Measurements from ENCODE around the gene RECQL.
"Not testable (repeated sequence)": the region's sequence is repeated elsewhere in the genome, so short reads cannot be mapped to it uniquely, and the experiment has no call there.

The RECQL gene

DNA sequence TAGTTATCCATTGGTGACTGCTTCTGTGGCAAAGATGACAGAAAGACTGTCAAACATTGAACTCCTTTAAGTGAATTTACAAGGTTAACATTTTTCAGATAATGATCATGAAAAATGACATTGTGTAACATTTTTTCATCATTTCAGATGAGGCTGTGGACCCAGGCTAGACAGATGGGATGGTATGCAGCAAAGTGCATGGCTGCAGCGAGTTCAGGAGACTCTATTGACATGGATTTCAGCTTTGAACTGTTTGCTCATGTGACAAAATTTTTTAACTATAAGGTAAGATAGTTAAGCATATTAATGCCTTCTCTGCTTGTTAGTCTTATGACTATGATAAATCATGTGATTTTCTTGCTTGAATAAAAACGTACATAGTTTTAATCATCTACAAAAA, 34.1 kb downstream of the RECQL start:
- H2AFZ ChIP-seq (ENCODE audit: low read length, unreplicated experiment); H3K27ac ChIP-seq (ENCODE audit: low read depth, low read length); H3K27me3 ChIP-seq (ENCODE audit: insufficient read depth, low read length); H3K79me2 ChIP-seq (ENCODE audit: control insufficient read depth, insufficient read depth, low read length, unreplicated experiment); H3K4me3 ChIP-seq (ENCODE audit: low read depth, low read length); H3K4me1 ChIP-seq (ENCODE audit: control insufficient read depth, insufficient read depth, low read length, unreplicated experiment): not testable (repeated sequence)
- peaks cover 14% of the 10 kb centered on the region for H3K36me3 ChIP-seq (ENCODE audit: insufficient read depth, low read length)

DNA sequence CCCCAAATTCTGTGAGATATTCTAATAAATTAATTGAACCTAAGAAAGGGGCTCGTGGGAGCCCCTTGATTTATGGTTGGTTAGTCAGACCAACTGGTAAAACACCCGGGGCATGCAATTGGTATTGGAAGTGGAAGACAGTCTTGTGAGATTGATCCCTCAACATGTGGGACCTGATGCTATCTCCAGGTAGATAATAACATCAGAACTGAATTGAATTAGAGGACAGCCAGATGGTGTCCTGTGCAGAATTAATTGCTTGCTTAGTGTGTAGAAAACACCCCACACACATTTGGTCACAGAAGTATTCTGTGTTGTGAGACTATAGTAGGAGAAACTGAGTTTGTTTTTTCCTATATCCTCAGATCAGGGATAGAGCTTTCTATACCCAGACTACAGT, 42.0 kb downstream of the RECQL start:
- no peak overlapping the region for H2AFZ ChIP-seq (ENCODE audit: low read length, unreplicated experiment)
- no peaks in the 10 kb centered on the region for H3K36me3 ChIP-seq (ENCODE audit: insufficient read depth, low read length)
- H3K4me1 ChIP-seq (ENCODE audit: control insufficient read depth, insufficient read depth, low read length, unreplicated experiment): no peaks in the 10 kb centered on the region
- no peak overlapping the region for H3K4me3 ChIP-seq (ENCODE audit: low read depth, low read length)
- no peaks in the 10 kb centered on the region for H3K79me2 ChIP-seq (ENCODE audit: control insufficient read depth, insufficient read depth, low read length, unreplicated experiment)
- no peak overlapping the region for H3K27ac ChIP-seq (ENCODE audit: low read depth, low read length)
- no peaks in the 10 kb centered on the region for H3K27me3 ChIP-seq (ENCODE audit: insufficient read depth, low read length)

DNA sequence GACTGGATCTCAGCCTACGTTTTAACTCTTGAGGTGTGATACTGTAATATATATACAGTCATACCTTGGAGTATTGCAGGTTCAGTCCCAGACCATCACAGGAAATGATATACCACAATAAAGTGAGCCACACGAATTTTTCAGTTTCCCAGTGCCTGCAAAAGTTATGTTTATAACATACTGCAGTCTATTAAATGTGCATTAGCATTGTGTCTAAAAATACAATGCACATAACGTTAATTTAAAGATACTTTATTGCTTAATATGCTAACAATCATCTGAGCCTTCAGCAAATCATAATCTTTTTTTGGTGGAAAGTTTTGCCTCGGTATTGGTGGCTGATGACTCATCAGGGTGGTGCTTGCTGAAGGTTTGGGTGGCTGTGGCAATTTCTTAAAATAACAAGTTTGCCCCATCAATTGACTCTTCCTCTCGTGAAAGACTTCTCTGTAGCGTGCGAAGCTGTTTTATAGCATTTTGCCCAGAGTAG, 45.1 kb downstream of the RECQL start:
- Histone ChIP-seq H3K4me1 (ENCODE audit: control insufficient read depth, insufficient read depth, low read length, unreplicated experiment) (no peaks in the 10 kb centered on the region), H3K79me2 (ENCODE audit: control insufficient read depth, insufficient read depth, low read length, unreplicated experiment) (no peaks in the 10 kb centered on the region), H3K27ac (ENCODE audit: low read depth, low read length) (no peak overlapping the region), H3K27me3 (ENCODE audit: insufficient read depth, low read length) (no peaks in the 10 kb centered on the region), H2AFZ (ENCODE audit: low read length, unreplicated experiment) (no peak overlapping the region), H3K4me3 (ENCODE audit: low read depth, low read length) (no peak overlapping the region), H3K36me3 (ENCODE audit: insufficient read depth, low read length) (no peaks in the 10 kb centered on the region)

DNA sequence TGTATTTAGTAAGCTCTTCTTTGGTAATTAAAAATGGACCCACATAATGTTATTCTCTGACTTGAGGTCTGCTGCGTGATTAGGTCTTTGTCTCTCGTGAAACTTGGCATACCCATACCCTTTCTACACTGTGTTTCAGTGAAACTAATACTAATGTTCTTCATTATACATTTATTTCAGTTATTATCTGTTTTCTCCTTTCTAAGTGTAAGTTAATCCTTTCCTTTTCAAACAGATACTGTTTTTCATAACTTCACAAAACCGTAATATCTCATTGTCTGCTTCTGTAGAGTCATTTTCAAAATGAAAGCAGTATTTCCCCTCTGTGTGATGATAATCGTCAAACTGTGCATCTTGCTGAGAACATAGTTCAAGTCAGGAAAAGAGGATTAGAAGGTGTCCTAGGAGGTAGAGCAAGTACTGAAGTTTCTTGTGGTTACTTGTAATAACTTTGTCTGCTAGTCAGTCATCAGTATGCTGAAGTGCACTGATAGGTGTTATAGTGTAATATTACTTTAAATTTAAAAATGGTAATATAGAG, 48.1 kb downstream of the RECQL start:
- H3K36me3 ChIP-seq (ENCODE audit: insufficient read depth, low read length): no peaks in the 10 kb centered on the region
- no peak overlapping the region for H3K4me3 ChIP-seq (ENCODE audit: low read depth, low read length)
- H3K27me3 ChIP-seq (ENCODE audit: insufficient read depth, low read length): no peaks in the 10 kb centered on the region
- H3K27ac ChIP-seq (ENCODE audit: low read depth, low read length): no peak overlapping the region
- no peaks in the 10 kb centered on the region for H3K4me1 ChIP-seq (ENCODE audit: control insufficient read depth, insufficient read depth, low read length, unreplicated experiment)
- no peaks in the 10 kb centered on the region for H3K79me2 ChIP-seq (ENCODE audit: control insufficient read depth, insufficient read depth, low read length, unreplicated experiment)
- no peak overlapping the region for H2AFZ ChIP-seq (ENCODE audit: low read length, unreplicated experiment)

DNA sequence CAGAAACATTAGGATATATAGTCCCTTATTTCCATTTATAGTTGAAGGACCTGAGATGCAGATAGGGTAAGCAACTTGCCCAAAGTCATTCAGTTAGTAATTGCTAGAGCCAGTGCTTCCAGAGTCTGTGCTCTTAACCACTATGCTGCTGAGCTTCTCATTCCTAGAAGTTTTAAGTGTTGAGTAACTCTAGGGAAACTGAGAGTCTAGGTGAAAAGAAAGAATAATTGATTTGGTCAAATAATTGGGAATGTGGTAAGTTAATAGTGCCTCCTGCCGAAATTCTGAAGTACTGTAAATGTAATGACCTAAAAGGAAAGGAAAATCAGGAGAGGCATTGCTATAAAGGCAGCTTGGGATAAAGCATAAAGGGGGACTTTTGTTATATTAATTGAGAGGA, 49.9 kb downstream of the RECQL start:
- Histone ChIP-seq H3K36me3 (ENCODE audit: insufficient read depth, low read length) (no peaks in the 10 kb centered on the region), H3K4me1 (ENCODE audit: control insufficient read depth, insufficient read depth, low read length, unreplicated experiment) (no peaks in the 10 kb centered on the region), H3K4me3 (ENCODE audit: low read depth, low read length) (no peak overlapping the region), H3K27me3 (ENCODE audit: insufficient read depth, low read length) (no peaks in the 10 kb centered on the region), H3K79me2 (ENCODE audit: control insufficient read depth, insufficient read depth, low read length, unreplicated experiment) (no peaks in the 10 kb centered on the region), H3K27ac (ENCODE audit: low read depth, low read length) (no peak overlapping the region), H2AFZ (ENCODE audit: low read length, unreplicated experiment) (no peak overlapping the region)

DNA sequence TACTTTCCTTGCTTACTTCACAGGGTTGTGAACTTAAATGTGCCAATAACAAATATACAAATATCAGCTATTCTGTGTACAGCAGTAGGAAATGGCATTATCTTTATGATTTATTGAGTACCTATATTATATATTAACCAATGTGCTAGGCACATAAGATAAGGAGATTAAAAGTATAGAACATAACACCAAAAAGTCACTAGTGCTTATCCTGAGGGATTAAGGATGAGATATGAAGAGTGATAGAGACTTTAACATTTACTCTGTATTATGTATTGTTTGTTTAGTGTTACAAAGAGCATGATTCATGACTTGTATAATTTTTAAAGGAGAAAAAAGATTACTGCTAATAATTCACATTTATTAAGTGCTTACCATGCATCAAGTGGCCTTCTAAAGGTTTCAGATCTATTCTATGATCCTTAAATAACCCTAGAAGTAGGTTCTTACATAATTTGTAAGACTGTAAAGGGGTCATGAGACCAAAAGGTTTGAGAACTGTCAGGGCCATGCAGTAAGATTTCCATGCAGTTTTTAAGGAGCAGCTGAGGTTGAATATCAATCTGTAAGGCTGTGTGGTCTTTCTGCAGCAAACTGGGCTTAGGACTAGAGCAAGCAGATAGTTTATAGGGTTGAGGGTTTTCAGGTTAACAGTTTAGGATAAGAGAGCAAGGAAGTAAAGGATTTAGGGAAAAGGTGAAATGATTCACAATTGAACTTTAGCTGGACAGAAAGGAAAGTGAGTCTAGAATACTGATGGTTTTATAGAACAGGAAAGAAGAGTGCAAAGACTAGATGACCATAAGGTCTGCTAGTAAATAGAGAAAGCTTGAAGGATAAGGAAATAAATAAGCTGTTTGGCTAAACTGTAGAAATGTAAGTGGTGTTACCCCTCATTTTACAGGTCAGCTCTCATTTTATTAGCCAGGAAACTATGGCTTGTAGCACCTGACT, 57.0 kb downstream of the RECQL start:
- H3K4me3 ChIP-seq (ENCODE audit: low read depth, low read length): no peak overlapping the region; the same call in 1 of the 2 replicates
- H3K4me1 ChIP-seq (ENCODE audit: control insufficient read depth, insufficient read depth, low read length, unreplicated experiment): peaks cover 7% of the 10 kb centered on the region
- no peak overlapping the region for H3K27ac ChIP-seq (ENCODE audit: low read depth, low read length)
- H3K36me3 ChIP-seq (ENCODE audit: insufficient read depth, low read length): no peaks in the 10 kb centered on the region
- no peaks in the 10 kb centered on the region for H3K27me3 ChIP-seq (ENCODE audit: insufficient read depth, low read length)
- peak overlapping the region; percentile 28 for H2AFZ ChIP-seq (ENCODE audit: low read length, unreplicated experiment)
- H3K79me2 ChIP-seq (ENCODE audit: control insufficient read depth, insufficient read depth, low read length, unreplicated experiment): no peaks in the 10 kb centered on the region

DNA sequence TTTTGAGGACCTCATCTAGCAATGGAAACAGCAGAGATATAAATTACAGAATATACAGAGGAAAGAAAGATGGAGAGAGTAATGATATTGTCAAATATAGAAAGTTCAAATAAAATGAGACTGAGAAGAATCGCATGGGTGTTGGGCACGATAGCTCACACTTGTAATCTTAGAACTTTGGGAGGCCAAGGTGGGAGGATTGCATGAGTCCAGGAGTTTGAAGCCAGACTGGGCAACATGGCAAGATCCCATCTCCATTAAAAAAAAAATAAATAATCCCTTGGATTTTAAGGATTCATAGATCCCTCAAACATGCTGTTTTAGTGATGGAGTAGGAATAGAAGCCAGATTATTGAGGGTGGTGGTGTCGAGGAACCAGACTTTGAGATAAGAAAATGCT, 62.1 kb downstream of the RECQL start:
- Histone ChIP-seq H3K4me3 (ENCODE audit: low read depth, low read length) (no peak overlapping the region), H3K79me2 (ENCODE audit: control insufficient read depth, insufficient read depth, low read length, unreplicated experiment) (no peaks in the 10 kb centered on the region), H2AFZ (ENCODE audit: low read length, unreplicated experiment) (no peak overlapping the region), H3K27ac (ENCODE audit: low read depth, low read length) (no peak overlapping the region), H3K36me3 (ENCODE audit: insufficient read depth, low read length) (no peaks in the 10 kb centered on the region), H3K27me3 (ENCODE audit: insufficient read depth, low read length) (no peaks in the 10 kb centered on the region), H3K4me1 (ENCODE audit: control insufficient read depth, insufficient read depth, low read length, unreplicated experiment) (peaks cover 5% of the 10 kb centered on the region)

DNA sequence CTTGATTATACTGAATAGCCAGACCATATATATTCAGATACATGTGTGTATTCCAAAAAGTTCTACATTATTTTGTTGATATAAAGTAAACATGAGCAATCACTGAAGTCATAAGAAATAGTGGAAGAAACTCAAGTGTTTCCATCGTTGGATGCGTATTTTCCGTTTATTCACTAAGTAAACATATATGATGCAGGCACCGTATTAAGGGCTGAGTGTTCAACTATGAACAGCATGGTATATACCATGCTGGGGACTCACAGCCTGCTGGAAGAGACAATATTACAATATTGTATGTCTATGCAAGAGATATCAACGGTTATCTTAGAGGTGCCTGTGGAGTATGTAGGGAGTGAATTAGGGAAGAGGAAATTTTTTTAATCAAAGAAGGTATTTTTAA, 62.8 kb downstream of the RECQL start:
- H3K27ac ChIP-seq (ENCODE audit: low read depth, low read length): no peak overlapping the region; the same call in 1 of the 2 replicates
- peak overlapping the region; percentile 76 for H2AFZ ChIP-seq (ENCODE audit: low read length, unreplicated experiment)
- H3K27me3 ChIP-seq (ENCODE audit: insufficient read depth, low read length): no peaks in the 10 kb centered on the region

DNA sequence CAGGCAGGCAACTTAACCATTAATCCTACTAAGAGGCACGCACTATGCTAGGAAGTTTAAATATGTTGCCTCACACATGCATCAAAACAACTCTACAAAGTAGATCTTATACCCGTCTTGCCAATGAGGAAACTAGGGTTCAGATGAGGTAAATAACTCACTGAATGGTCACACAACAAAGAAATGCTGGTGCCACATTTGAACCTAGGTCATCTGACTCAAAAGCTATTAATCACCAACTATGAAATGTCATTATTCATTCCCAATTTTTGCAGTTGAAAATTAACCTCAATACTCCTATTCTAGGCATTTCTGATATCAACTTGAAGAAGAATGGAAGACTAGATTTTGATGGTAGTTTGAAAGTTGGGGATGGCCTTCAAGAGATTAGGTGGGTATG, 66.7 kb downstream of the RECQL start:
- Histone ChIP-seq H3K79me2 (ENCODE audit: control insufficient read depth, insufficient read depth, low read length, unreplicated experiment) (no peaks in the 10 kb centered on the region), H3K27ac (ENCODE audit: low read depth, low read length) (no peak overlapping the region), H3K4me1 (ENCODE audit: control insufficient read depth, insufficient read depth, low read length, unreplicated experiment) (peaks cover 5% of the 10 kb centered on the region), H3K4me3 (ENCODE audit: low read depth, low read length) (no peak overlapping the region), H3K36me3 (ENCODE audit: insufficient read depth, low read length) (no peaks in the 10 kb centered on the region), H3K27me3 (ENCODE audit: insufficient read depth, low read length) (no peaks in the 10 kb centered on the region), H2AFZ (ENCODE audit: low read length, unreplicated experiment) (no peak overlapping the region)

More for the DNA sequence above, 62.8 kb downstream of the RECQL start:
- Histone ChIP-seq H3K36me3 (ENCODE audit: insufficient read depth, low read length) (no peaks in the 10 kb centered on the region), H3K79me2 (ENCODE audit: control insufficient read depth, insufficient read depth, low read length, unreplicated experiment) (no peaks in the 10 kb centered on the region), H3K4me1 (ENCODE audit: control insufficient read depth, insufficient read depth, low read length, unreplicated experiment) (peaks cover 5% of the 10 kb centered on the region), H3K4me3 (ENCODE audit: low read depth, low read length) (peak overlapping the region; percentile 91)

DNA sequence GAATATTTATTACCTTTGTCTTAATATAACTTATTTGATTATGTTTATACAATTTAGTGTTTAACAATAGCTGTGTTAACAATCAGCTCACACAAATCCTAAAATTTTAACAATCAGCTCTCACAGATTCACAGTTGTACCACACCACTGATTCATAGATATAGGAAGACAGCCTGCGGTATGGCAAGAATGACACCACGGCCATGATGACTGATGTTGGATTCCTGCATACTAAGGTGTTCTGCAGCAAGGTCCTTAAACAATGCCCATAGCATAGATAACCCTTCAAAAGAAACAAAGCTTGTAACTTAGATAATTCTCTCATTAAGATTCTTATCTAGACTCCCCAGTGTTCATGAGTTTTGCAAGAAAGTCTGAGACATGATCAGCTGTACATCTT, 67.9 kb downstream of the RECQL start:
- Histone ChIP-seq H3K27ac (ENCODE audit: low read depth, low read length) (no peak overlapping the region), H3K4me3 (ENCODE audit: low read depth, low read length) (no peak overlapping the region), H2AFZ (ENCODE audit: low read length, unreplicated experiment) (no peak overlapping the region), H3K27me3 (ENCODE audit: insufficient read depth, low read length) (no peaks in the 10 kb centered on the region), H3K4me1 (ENCODE audit: control insufficient read depth, insufficient read depth, low read length, unreplicated experiment) (peaks cover 11% of the 10 kb centered on the region), H3K36me3 (ENCODE audit: insufficient read depth, low read length) (no peaks in the 10 kb centered on the region), H3K79me2 (ENCODE audit: control insufficient read depth, insufficient read depth, low read length, unreplicated experiment) (no peaks in the 10 kb centered on the region)

DNA sequence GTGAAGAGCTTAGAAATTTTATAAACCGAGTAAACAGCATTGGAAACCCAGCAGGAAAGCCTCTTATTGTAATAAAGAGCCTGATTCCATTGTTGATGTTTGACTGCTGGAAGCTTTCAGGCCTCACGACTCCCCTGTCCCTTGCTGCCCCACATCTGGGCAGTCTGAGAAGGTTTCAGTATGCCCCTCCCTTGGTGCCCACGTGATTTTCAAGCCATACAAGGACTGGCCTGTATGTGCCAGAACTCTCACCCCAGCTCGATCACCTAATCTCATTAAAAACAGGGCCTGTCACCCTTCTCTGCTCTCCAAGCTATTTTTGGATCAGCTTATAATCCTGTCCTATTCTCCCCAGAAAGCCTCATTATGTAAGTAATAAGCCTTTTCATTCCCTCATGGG, 71.4 kb downstream of the RECQL start:
- Histone ChIP-seq H3K4me1 (ENCODE audit: control insufficient read depth, insufficient read depth, low read length, unreplicated experiment) (peaks cover 19% of the 10 kb centered on the region), H3K27me3 (ENCODE audit: insufficient read depth, low read length) (no peaks in the 10 kb centered on the region), H3K27ac (ENCODE audit: low read depth, low read length) (no peak overlapping the region), H3K79me2 (ENCODE audit: control insufficient read depth, insufficient read depth, low read length, unreplicated experiment) (no peaks in the 10 kb centered on the region), H3K4me3 (ENCODE audit: low read depth, low read length) (no peak overlapping the region), H3K36me3 (ENCODE audit: insufficient read depth, low read length) (no peaks in the 10 kb centered on the region), H2AFZ (ENCODE audit: low read length, unreplicated experiment) (no peak overlapping the region)
